ENCODE data around the gene EFNA3. TPM values are rescaled to one million over a fixed set of nuclear protein-coding genes. Genes with fewer than 3 reads are reported as not detected.

The EFNA3 gene
- total RNA-seq, 1 experiment from 2014 or later: 23.5 TPM

DNA sequence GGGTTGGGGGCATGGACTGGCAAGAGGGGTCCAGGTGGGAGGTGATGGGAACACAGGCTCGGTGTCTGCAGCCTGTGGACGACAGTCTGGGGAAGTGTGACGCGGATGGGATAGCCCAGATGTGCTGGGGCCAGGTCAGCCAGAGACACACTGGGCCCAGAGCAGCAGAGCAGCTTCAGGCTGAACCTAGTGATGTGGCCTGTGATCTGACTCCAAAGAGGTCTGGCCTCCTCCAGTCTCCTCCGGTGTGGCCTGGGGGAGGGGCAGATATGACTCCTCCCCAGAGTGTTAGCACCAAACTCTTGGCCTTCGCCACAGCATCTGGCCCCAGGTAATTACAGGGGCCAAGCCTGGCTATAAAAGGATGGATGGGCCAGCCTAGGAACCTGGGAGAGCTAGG, 13.5 kb downstream of the EFNA3 start:
- H3K9me3 ChIP-seq (ENCODE audit: low read length): no peaks in the 10 kb centered on the region
- H3K27ac ChIP-seq (ENCODE audit: low read length): no peak overlapping the region
- no peak overlapping the region for H2AFZ ChIP-seq (ENCODE audit: low read length)
- H3K4me3 ChIP-seq (ENCODE audit: low read length): no peak overlapping the region
- ChIA-PET POLR2A (ENCODE audit: unreplicated experiment) (no interaction called here), CTCF (interaction anchor here (0.6 to 2.0 kb wide), 8 partner anchors 33 to 459 kb away, joined by 3 to 57 read pairs (median 5); partner anchors contain the start of gene KRTCAP2)
- no TSS peak for BruUV-seq (replicated peaks)
- no peaks in the 10 kb centered on the region for H3K36me3 ChIP-seq (ENCODE audit: low read depth, low read length)
- no peak overlapping the region for H3K4me2 ChIP-seq (ENCODE audit: low read length)
- H3F3A ChIP-seq (ENCODE audit: low read length, unreplicated experiment): no peaks in the 10 kb centered on the region
- H3K79me2 ChIP-seq (ENCODE audit: low read length): no peaks in the 10 kb centered on the region
- no peaks in the 10 kb centered on the region for H3K27me3 ChIP-seq (ENCODE audit: low read length)
- H3K4me1 ChIP-seq (ENCODE audit: insufficient read depth, low read length): peaks cover 9% of the 10 kb centered on the region
- no peaks in the 10 kb centered on the region for H3K9me2 ChIP-seq (replicated peaks; ENCODE audit: low read length)
- H3K9ac ChIP-seq (ENCODE audit: low read length): no peak overlapping the region
- intact Hi-C loops (cut with micrococcal nuclease): no loop called here
- TF ChIP-seq EZH2phosphoT487 (IDR thresholded peaks at IDR 0.05; ENCODE audit: borderline replicate concordance, low read length) (no peak), EZH2 (IDR thresholded peaks at IDR 0.05; ENCODE audit: low read length, unreplicated experiment) (no peak)
- TF ChIP-seq, protein P1, sequence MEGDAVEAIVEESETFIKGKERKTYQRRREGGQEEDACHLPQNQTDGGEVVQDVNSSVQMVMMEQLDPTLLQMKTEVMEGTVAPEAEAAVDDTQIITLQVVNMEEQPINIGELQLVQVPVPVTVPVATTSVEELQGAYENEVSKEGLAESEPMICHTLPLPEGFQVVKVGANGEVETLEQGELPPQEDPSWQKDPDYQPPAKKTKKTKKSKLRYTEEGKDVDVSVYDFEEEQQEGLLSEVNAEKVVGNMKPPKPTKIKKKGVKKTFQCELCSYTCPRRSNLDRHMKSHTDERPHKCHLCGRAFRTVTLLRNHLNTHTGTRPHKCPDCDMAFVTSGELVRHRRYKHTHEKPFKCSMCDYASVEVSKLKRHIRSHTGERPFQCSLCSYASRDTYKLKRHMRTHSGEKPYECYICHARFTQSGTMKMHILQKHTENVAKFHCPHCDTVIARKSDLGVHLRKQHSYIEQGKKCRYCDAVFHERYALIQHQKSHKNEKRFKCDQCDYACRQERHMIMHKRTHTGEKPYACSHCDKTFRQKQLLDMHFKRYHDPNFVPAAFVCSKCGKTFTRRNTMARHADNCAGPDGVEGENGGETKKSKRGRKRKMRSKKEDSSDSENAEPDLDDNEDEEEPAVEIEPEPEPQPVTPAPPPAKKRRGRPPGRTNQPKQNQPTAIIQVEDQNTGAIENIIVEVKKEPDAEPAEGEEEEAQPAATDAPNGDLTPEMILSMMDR (conservative IDR thresholded peaks at IDR 0.05; ENCODE audit: low read depth, low read length): no peak
- H4K20me1 ChIP-seq (ENCODE audit: low read length): no peaks in the 10 kb centered on the region
- ATAC-seq (no peak), DNase-seq (no peak)

DNA sequence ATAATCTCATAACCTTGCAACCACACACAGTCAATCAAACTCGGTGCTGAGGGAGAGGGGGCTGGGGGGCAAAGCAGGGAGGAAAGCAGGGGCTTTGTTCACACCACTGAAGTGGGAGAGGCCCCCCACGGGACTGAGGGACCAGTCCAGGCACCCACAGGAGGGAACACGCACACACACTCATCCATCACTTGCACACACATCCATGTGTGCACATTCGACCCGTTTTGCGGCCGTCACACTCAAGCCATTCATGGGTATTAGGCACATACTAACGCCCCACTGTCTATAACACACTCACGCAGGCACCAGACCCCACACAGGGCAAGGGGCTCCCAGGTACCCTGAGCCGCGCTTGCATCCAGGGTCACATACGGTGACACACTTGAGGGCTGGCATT, 14.0 kb downstream of the EFNA3 start:
- Histone ChIP-seq H3K27me3 (ENCODE audit: low read length) (no peaks in the 10 kb centered on the region), H3K4me1 (ENCODE audit: insufficient read depth, low read length) (peaks cover 9% of the 10 kb centered on the region), H3K79me2 (ENCODE audit: low read length) (no peaks in the 10 kb centered on the region), H3F3A (ENCODE audit: low read length, unreplicated experiment) (no peaks in the 10 kb centered on the region), H4K20me1 (ENCODE audit: low read length) (no peaks in the 10 kb centered on the region), H3K4me2 (ENCODE audit: low read length) (no peak overlapping the region), H3K9ac (ENCODE audit: low read length) (no peak overlapping the region), H3K9me3 (ENCODE audit: low read length) (no peaks in the 10 kb centered on the region), H3K27ac (ENCODE audit: low read length) (no peak overlapping the region), H2AFZ (ENCODE audit: low read length) (no peak overlapping the region), H3K4me3 (ENCODE audit: low read length) (no peak overlapping the region), H3K36me3 (ENCODE audit: low read depth, low read length) (no peaks in the 10 kb centered on the region), H3K9me2 (replicated peaks; ENCODE audit: low read length) (no peaks in the 10 kb centered on the region)
- BruUV-seq (replicated peaks): no TSS peak
- no peak for TF ChIP-seq EZH2 (IDR thresholded peaks at IDR 0.05; ENCODE audit: low read length, unreplicated experiment)
- TF ChIP-seq, protein P1 (conservative IDR thresholded peaks at IDR 0.05; ENCODE audit: low read depth, low read length): no peak
- no peak for DNase-seq
- POLR2A ChIA-PET (ENCODE audit: unreplicated experiment): no interaction called here
- intact Hi-C loops (cut with micrococcal nuclease): no loop called here
- no peak for ATAC-seq
- CTCF ChIA-PET: interaction anchor here (0.6 to 2.0 kb wide), 2 partner anchors 37 to 459 kb away, joined by 3 to 14 read pairs; no protein-coding TSS in a partner anchor

DNA sequence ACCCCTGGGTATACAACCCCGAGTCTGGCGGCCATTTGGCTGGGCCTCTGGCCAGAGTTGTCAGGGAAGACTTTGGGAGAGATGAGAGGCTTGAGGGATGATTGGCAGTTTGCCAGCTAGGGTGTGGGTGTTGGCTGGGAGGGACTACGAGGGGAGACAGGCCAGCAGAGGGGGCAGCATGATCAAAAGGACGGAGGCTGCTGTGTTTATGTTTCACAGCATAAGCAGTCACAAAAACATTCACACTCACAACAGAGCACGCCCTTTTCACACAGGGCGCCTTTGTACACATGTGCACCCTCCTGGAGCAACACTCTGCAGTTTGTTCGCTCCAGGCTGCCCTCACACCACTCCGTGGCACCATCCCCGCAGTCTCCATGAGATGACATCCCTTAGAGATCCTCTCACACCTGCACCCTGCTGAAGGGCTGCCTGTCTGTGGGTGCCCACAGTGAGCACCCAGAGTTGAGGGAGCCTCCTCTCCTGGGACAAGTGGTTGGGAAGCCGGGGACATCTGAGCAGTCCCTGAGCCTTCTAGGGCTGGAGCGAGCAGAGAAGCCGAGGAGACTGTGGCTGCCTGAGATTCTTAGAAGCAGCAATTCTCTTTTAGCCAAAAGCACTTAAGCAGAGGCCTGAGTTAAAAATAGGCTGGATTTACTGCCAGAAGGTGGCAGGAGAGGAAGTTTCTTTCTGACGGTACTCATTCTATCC, 15.4 kb downstream of the EFNA3 start:
- H4K20me1 ChIP-seq (ENCODE audit: low read length): no peaks in the 10 kb centered on the region
- no peaks in the 10 kb centered on the region for H3K79me2 ChIP-seq (ENCODE audit: low read length)
- no peak overlapping the region for H3K9ac ChIP-seq (ENCODE audit: low read length)
- no peaks in the 10 kb centered on the region for H3K9me2 ChIP-seq (replicated peaks; ENCODE audit: low read length)
- no TSS peak for BruUV-seq (replicated peaks)
- no peaks in the 10 kb centered on the region for H3K27me3 ChIP-seq (ENCODE audit: low read length)
- no peaks in the 10 kb centered on the region for H3F3A ChIP-seq (ENCODE audit: low read length, unreplicated experiment)
- H3K4me1 ChIP-seq (ENCODE audit: insufficient read depth, low read length): peaks cover 9% of the 10 kb centered on the region
- H3K27ac ChIP-seq (ENCODE audit: low read length): no peak overlapping the region
- no peaks in the 10 kb centered on the region for H3K36me3 ChIP-seq (ENCODE audit: low read depth, low read length)
- H3K9me3 ChIP-seq (ENCODE audit: low read length): no peaks in the 10 kb centered on the region
- no peak for TF ChIP-seq EZH2phosphoT487 (IDR thresholded peaks at IDR 0.05; ENCODE audit: borderline replicate concordance, low read length)
- TF ChIP-seq, protein P1 (conservative IDR thresholded peaks at IDR 0.05; ENCODE audit: low read depth, low read length): peak; percentile 79
- TF ChIP-seq EZH2 (IDR thresholded peaks at IDR 0.05; ENCODE audit: low read length, unreplicated experiment): no peak
- no peak overlapping the region for H3K4me3 ChIP-seq (ENCODE audit: low read length)
- H3K4me2 ChIP-seq (ENCODE audit: low read length): peak overlapping the region; percentile 25; the same call in 1 of the 2 replicates
- peak; percentile 78 for DNase-seq
- peak overlapping the region; percentile 57 for H2AFZ ChIP-seq (ENCODE audit: low read length)
- ATAC-seq: peak; percentile 79
- intact Hi-C loops (cut with micrococcal nuclease): loop anchor here (1.0 kb wide), 2 partner anchors 29 to 41 kb away; partner anchors contain the start of gene SLC50A1
- POLR2A ChIA-PET (ENCODE audit: unreplicated experiment): no interaction called here
- CTCF ChIA-PET: interaction anchor here (1.3 to 1.9 kb wide), 2 partner anchors 41 to 73 kb away, joined by 3 to 12 read pairs; no protein-coding TSS in a partner anchor

Data from PC-3 (cell line).